Measurements from ENCODE around the gene CALML5.
"Not testable (repeated sequence)": the region's sequence is repeated elsewhere in the genome, so short reads cannot be mapped to it uniquely, and the experiment has no call there.

Gene CALML5

DNA sequence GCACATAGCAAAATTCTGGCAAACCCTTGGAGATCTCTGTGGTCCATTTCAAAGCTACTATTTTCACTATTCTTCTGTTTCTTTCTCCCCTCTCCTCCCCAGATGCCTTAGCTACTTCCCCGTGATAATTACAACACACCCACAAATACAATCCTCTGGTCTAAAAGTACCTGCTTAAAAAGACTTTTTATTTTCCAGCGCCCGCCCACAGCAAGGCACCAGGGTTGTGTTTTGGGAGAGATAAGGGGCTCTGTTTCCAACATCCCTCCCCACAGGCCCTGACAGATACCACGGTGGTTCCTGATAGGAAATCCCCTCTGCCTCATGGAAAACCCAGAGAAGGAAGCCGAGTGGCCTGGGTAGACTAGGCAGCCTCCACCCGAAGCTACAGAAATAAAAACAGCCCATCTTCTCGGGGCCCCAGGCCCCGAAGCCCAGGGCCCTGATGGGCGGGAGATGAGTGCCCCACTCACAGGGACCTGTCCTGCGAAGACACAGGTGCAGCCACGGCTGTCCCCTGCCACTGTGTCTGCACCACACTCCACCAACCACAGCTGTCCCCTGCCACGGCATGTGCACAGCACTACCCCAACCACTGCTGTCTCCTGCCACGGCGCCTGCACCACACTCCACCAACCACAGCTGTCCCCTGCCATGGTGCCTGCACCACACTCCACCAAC, 19.7 kb downstream of the CALML5 start:
- DNase-seq, result no peak

- no peak for DNase-seq
Measured at GRCh38 chr10:5478694-5479305, 20.6 kb downstream of the CALML5 start.

- DNase-seq, result no peak
Measured at GRCh38 chr10:5477948-5478693, 21.2 kb downstream of the CALML5 start.

DNA sequence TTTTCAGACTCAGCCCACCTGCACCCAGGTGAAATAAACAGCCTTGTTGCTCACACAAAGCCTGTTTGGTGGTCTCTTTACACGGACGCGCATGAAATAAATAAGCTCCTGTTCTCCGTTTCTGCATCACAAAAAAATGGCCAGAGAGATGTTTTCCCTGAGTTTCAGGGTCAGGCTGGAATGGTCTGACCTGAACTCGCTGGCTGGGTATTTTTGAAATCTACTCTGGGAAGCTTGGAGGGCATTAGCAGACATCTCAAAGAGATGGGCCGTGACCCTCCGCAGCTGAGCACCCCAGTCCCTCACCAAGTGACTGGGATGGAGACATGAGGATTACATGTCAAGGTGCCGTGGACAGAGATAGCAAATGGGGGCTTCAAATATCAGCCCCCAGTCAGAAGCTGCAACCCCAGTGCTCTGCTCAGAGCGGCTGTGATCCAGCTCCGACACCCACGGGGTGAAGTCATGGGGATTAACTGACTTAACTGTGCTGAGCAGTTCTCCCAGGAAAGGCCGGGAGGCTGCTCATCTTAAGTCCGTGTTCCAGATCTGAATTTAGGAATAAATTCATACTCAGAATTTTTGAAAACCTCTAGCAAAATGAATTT, 22.3 kb downstream of the CALML5 start:
- DNase-seq, result no peak

- not testable (repeated sequence) for DNase-seq
Measured at GRCh38 chr10:5475974-5476807, 23.2 kb downstream of the CALML5 start.

- DNase-seq, result not testable (repeated sequence)
Measured at GRCh38 chr10:5475088-5475487, 24.3 kb downstream of the CALML5 start.

- not testable (repeated sequence) for DNase-seq
Measured at GRCh38 chr10:5474642-5475041, 24.7 kb downstream of the CALML5 start.

- no peak for DNase-seq
Measured at GRCh38 chr10:5470062-5470751, 29.2 kb downstream of the CALML5 start.

GRCh38 chr10:5469353-5470061, 29.9 kb downstream of the CALML5 start:
- no peak for DNase-seq

- no peak for DNase-seq
Measured at GRCh38 chr10:5468262-5469106, 30.9 kb downstream of the CALML5 start.

GRCh38 chr10:5467634-5468255, 31.6 kb downstream of the CALML5 start:
- DNase-seq, result no peak

GRCh38 chr10:5467207-5467535, 32.2 kb downstream of the CALML5 start:
- DNase-seq, result no peak

- no peak for DNase-seq
Measured at GRCh38 chr10:5466451-5467206, 32.7 kb downstream of the CALML5 start.

DNA sequence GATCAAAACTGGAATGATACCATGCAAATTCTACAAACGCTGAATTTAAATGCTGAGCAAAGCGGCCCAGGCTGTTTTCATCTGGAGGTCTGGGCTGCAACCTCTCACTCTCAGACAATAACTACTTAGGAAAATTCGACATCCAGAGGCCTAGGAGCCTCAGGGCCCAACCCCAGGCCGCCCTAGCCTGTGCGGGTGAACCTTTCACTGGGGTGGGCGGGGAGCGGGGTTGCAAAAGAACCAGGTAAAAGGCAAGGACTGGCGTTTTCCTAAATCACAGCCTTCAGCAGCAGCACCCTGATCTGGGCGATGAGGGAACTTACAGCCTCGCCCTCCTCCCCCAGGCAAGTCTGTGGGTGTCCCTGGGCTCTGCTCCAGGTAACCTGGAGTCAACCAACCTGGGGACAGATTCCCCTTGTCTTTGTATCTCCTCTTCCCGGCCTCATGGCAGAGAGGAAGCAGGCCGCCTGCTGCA, 33.4 kb downstream of the CALML5 start:
- no peak for DNase-seq

GRCh38 chr10:5464546-5464945, 34.8 kb downstream of the CALML5 start:
- DNase-seq, result no peak

DNA sequence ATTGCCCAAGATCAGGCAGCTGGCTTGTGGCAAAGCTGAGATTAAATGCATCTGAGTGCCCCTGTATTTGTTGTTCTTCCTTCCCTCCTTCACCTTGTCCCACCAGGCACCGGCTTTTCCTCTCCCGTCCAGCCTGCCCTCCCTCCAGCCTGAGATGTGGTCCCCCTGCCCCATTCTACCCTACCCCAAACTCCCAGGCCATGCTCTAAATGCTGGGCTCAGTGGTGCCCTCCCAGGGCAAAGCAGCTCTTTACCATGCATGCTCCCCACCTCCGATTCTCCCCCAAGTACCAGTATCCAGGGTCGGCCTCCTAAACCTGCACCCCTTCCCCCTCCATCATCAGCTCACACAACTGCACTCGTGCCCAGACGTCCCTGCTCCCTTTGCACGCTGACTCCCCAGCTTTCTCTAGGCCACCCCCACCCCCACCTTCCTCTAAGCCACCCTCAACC, 36.5 kb downstream of the CALML5 start:
- no peak for DNase-seq

- no peak for DNase-seq
Measured at GRCh38 chr10:5461914-5462840, 37.2 kb downstream of the CALML5 start.

DNA sequence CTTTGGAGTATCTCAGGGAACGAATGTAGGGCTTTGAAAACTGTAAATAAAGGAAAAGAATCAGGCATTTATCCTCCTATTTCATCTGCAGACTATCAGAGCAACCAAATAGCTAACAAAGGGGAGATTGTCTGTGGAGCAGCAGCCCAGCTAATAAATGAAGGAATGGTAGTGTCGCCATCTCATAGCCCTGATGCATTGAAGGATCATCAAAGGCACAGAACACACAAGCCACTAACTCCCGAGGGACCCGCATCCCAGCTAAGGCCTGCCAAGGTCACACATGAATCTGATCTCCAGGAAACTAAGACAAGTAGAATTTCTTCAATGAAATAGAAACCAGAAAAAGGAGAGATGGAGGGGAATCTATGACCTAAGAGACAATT, 38.2 kb downstream of the CALML5 start:
- no peak for DNase-seq

Data from SHP77 (cell line).